H1 (cell line): ENCODE measurements around the gene TMC3. TPM values are rescaled to one million over a fixed set of nuclear protein-coding genes. Genes with fewer than 3 reads are reported as not detected.

ENCODE experiments used
- HDAC2 ChIP-seq, 2 experiments: fragments of 300-600 bp in 1 of 2; sonication (generic) in 1 of 2; IDR thresholded peaks; 2 replicates each; pipeline ENCODE4 v1.6.1; 2011 to 2012; ENCODE audit warnings: low read depth in 2 of 2, low read length in 2 of 2, mild to moderate bottlenecking in 2 of 2, moderate library complexity in 2 of 2, borderline replicate concordance in 1 of 2, inconsistent platforms in 1 of 2
- KDM1A ChIP-seq: fragments of 200-600, 300-600 bp; sonication (generic); IDR thresholded peaks from 2 replicates; pipeline ENCODE4 v1.7.1; 2016; ENCODE audit warnings: mild to moderate bottlenecking, low read length, borderline replicate concordance
- YY1 ChIP-seq: IDR thresholded peaks from 2 replicates; pipeline ENCODE4 v1.6.1; 2011; ENCODE audit warnings: low read depth, mild to moderate bottlenecking, low read length
- polyA plus RNA-seq, 7 experiments: library from polyadenylated mRNA; depleted of rRNA in 3 of 7; stranded (reverse) in 5 of 7; unstranded in 2 of 7; fragments of >200 nt in 5 of 7; fragments of 200-250 nt in 2 of 7; gene quantifications; 1 replicate in 5 of 7; 2 replicates in 1 of 7; 4 replicates in 1 of 7; pipeline versions ENCODE4 v1.2.1 to v1.2.3, GENCODE V29; 2011 to 2013; ENCODE audit warnings: missing spikeins in 2 of 7, mixed read lengths in 2 of 7
- total RNA-seq: library from RNA; stranded (reverse); fragmentation: NEBNext Ultra II Directional; extraction: Animal tissue kit (Norgen Biotek cat#: 25700); gene quantifications from 2 replicates; pipeline ENCODE4 v1.2.1, GENCODE V29; 2021
- TF ChIP-seq, protein P1 (sequence below): IDR thresholded peaks from 2 replicates; pipeline ENCODE4 v1.6.1; 2012; ENCODE audit warnings: inconsistent platforms
- TF ChIP-seq, protein P2 (sequence below): IDR thresholded peaks from 2 replicates; pipeline ENCODE4 v1.6.1; 2012; ENCODE audit warnings: low read length, inconsistent platforms

The TMC3 gene
- total and polyA plus RNA-seq, 2 of the 8 experiments (the other 6 are each of a cell fraction or from before 2014, with no cell fraction given) = not detected

DNA sequence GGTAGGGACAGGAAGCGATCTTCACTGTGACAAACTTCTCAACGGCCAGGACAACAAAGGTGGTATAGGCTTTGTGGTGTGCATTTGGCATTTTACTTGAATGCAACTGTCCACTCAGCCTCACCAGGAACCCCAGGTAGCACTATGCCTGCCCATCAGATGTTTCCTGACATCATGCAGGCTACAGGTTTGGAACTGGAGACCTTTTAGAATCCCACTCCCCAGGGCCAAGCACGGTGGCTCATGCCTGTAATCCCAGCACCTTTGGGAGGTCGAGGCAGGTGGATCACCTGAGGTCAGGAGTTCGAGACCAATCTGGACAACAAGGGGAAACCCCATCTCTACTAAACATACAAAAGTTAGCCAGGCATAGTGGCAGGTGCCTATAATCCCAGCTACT lies 59.6 kb downstream of the TMC3 start (continued):
- no peak for TF ChIP-seq KDM1A
- TF ChIP-seq HDAC2 (IDR thresholded peaks at IDR 0.05; ENCODE audit: borderline replicate concordance in 1 of 2, low read depth in 2 of 2, low read length in 2 of 2) = no peak
- TF ChIP-seq, protein P1, sequence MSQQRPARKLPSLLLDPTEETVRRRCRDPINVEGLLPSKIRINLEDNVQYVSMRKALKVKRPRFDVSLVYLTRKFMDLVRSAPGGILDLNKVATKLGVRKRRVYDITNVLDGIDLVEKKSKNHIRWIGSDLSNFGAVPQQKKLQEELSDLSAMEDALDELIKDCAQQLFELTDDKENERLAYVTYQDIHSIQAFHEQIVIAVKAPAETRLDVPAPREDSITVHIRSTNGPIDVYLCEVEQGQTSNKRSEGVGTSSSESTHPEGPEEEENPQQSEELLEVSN = no peak
- TF ChIP-seq YY1 = no peak
- TF ChIP-seq, protein P2, sequence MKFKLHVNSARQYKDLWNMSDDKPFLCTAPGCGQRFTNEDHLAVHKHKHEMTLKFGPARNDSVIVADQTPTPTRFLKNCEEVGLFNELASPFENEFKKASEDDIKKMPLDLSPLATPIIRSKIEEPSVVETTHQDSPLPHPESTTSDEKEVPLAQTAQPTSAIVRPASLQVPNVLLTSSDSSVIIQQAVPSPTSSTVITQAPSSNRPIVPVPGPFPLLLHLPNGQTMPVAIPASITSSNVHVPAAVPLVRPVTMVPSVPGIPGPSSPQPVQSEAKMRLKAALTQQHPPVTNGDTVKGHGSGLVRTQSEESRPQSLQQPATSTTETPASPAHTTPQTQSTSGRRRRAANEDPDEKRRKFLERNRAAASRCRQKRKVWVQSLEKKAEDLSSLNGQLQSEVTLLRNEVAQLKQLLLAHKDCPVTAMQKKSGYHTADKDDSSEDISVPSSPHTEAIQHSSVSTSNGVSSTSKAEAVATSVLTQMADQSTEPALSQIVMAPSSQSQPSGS = no peak
